HL-60 (cell line): ENCODE data around the gene TSPEAR.

Source experiments
- DNase-seq, 2 experiments: peaks; one replicate each; pipeline ENCODE4 v3.0.0-alpha.2; 2010 to 2020; ENCODE audit warnings: low read depth in 1 of 2, low spot score in 1 of 2
- H3K27ac ChIP-seq: fragments of 250-450 bp; sonication (Bioruptor Pico); replicated peaks from 2 replicates; pipeline ENCODE4 v1.5.1; 2020; ENCODE audit warnings: mild to moderate bottlenecking, moderate library complexity
- H3K27me3 ChIP-seq: fragments of 250-450 bp; sonication (Bioruptor Pico); 2 replicates; pipeline ENCODE4 v1.5.1; 2021; ENCODE audit warnings: mild to moderate bottlenecking, moderate library complexity; ENCODE audit not compliant: insufficient read depth, poor library complexity, severe bottlenecking
- H3K4me3 ChIP-seq: replicated peaks from 2 replicates; pipeline ENCODE4 v1.5.1; 2011; ENCODE audit warnings: mild to moderate bottlenecking, control low read depth, low read length; ENCODE audit not compliant: insufficient read depth
- CTCF ChIP-seq: IDR thresholded peaks from one replicate; pipeline ENCODE4 v1.5.1; 2011; ENCODE audit warnings: low read length, control low read depth, inconsistent platforms; ENCODE audit not compliant: insufficient read depth
- GABPA ChIP-seq: IDR thresholded peaks from 2 replicates; pipeline ENCODE4 v1.6.1; 2012; ENCODE audit warnings: low read depth
- POLR2AphosphoS5 ChIP-seq: IDR thresholded peaks from 2 replicates; pipeline ENCODE4 v1.6.1; 2012; ENCODE audit warnings: low read depth
- REST ChIP-seq: IDR thresholded peaks from 2 replicates; pipeline ENCODE4 v1.6.1; 2012; ENCODE audit warnings: low read depth; ENCODE audit not compliant: insufficient replicate concordance
- SPI1 ChIP-seq: IDR thresholded peaks from 2 replicates; pipeline ENCODE4 v1.6.1; 2012; ENCODE audit warnings: low read depth, mild to moderate bottlenecking, borderline replicate concordance

TSPEAR gene

GRCh38 chr21:44463724-44464123 is 247.6 kb downstream of the TSPEAR start:
- Histone ChIP-seq H3K27ac (no peak overlapping the region), H3K27me3 (no peaks in the 10 kb centered on the region)
- no peak for TF ChIP-seq SPI1
- no peak for TF ChIP-seq REST

GRCh38 chr21:44462834-44463200 is 248.6 kb downstream of the TSPEAR start:
- H3K4me3 ChIP-seq = no peak overlapping the region
- no peak for TF ChIP-seq SPI1
- no peak for TF ChIP-seq POLR2AphosphoS5
- TF ChIP-seq GABPA = no peak
- TF ChIP-seq REST = no peak
- no peak overlapping the region for H3K27ac ChIP-seq
- no peaks in the 10 kb centered on the region for H3K27me3 ChIP-seq
- no peak for DNase-seq

More at GRCh38 chr21:44463724-44464123, 247.6 kb downstream of the TSPEAR start:
- no peak overlapping the region for H3K4me3 ChIP-seq
- DNase-seq = no peak

GRCh38 chr21:44462086-44462833 is 249.1 kb downstream of the TSPEAR start:
- H3K4me3 ChIP-seq = no peak overlapping the region
- no peak for DNase-seq
- TF ChIP-seq POLR2AphosphoS5 (no peak), GABPA (no peak)
- no peaks in the 10 kb centered on the region for H3K27me3 ChIP-seq
- no peak overlapping the region for H3K27ac ChIP-seq

GRCh38 chr21:44461464-44462001 is 249.8 kb downstream of the TSPEAR start:
- H3K27me3 ChIP-seq = no peaks in the 10 kb centered on the region
- no peak for DNase-seq
- no peak overlapping the region for H3K27ac ChIP-seq
- TF ChIP-seq SPI1 (no peak), REST (no peak), GABPA (no peak), POLR2AphosphoS5 (no peak), CTCF (no peak)
- H3K4me3 ChIP-seq = no peak overlapping the region
